CD4-positive, alpha-beta memory T cell (primary cell): Measurements from ENCODE around the gene CCDC63. TPM values are rescaled to one million over a fixed set of nuclear protein-coding genes. Genes with fewer than 3 reads are reported as not detected.

Experiments used
- CTCF ChIA-PET: fragments of 350-600 bp; sonication (Branson Sonifier 250); formaldehyde crosslinking; loops from one replicate; lab custom pipeline; 2021; ENCODE audit warnings: inconsistent platforms; ENCODE audit not compliant: partially characterized antibody; lab: Charles Lee
- POLR2A ChIA-PET: fragments of 350-600 bp; sonication (Branson Sonifier 250); formaldehyde crosslinking; loops from one replicate; lab custom pipeline; 2021; ENCODE audit not compliant: partially characterized antibody; lab: Charles Lee
- DNase-seq, 5 donors: peaks; one replicate each; pipeline versions ENCODE4 v3.0.0 to v3.0.0-alpha.2; 2020 to 2022; ENCODE audit warnings: mixed read lengths in 1 of 5
- H3K27ac ChIP-seq: one replicate; pipeline ENCODE4 v1.7.0; 2013; ENCODE audit warnings: low read depth, low read length
- H3K27me3 ChIP-seq: 2 replicates; pipeline ENCODE4 v1.7.0; 2013; ENCODE audit warnings: mild to moderate bottlenecking, low read length, moderate library complexity; ENCODE audit not compliant: insufficient read depth
- H3K36me3 ChIP-seq: 2 replicates; pipeline ENCODE4 v1.7.0; 2013; ENCODE audit warnings: mild to moderate bottlenecking, low read length, moderate library complexity; ENCODE audit not compliant: insufficient read depth
- H3K4me1 ChIP-seq: 2 replicates; pipeline ENCODE4 v1.7.0; 2013; ENCODE audit warnings: mild to moderate bottlenecking, low read length, moderate library complexity; ENCODE audit not compliant: insufficient read depth
- H3K4me3 ChIP-seq, 2 donors: one replicate each; pipeline ENCODE4 v1.7.0; 2013; ENCODE audit warnings: low read length in 2 of 2, mild to moderate bottlenecking in 1 of 2
- H3K9me3 ChIP-seq, 2 donors: one replicate each; pipeline ENCODE4 v1.7.0; 2013; ENCODE audit warnings: low read length in 2 of 2, control low read depth in 1 of 2; ENCODE audit not compliant: control insufficient read depth in 1 of 2
- H3K27ac Mint-ChIP-seq, 7 donors: one replicate each; pipeline ENCODE4 v1.8.0; 2020 to 2021; ENCODE audit warnings: mixed read lengths in 7 of 7, mild to moderate bottlenecking in 6 of 7, inconsistent platforms in 3 of 7, moderate library complexity in 3 of 7
- H3K27me3 Mint-ChIP-seq, 2 donors: one replicate each; pipeline ENCODE4 v1.8.0; 2020 to 2021; ENCODE audit warnings: mixed read lengths in 2 of 2
- H3K36me3 Mint-ChIP-seq, 2 donors: one replicate each; pipeline ENCODE4 v1.8.0; 2020 to 2021; ENCODE audit warnings: mixed read lengths in 2 of 2, inconsistent platforms in 1 of 2, mild to moderate bottlenecking in 1 of 2
- H3K4me1 Mint-ChIP-seq, 4 donors: one replicate each; pipeline ENCODE4 v1.8.0; 2020 to 2021; ENCODE audit warnings: mixed read lengths in 4 of 4, mild to moderate bottlenecking in 1 of 4
- H3K4me3 Mint-ChIP-seq, 8 donors: one replicate each; pipeline ENCODE4 v1.8.0; 2020 to 2021; ENCODE audit warnings: mixed read lengths in 8 of 8, mild to moderate bottlenecking in 7 of 8, moderate library complexity in 6 of 8, inconsistent platforms in 3 of 8
- H3K9me3 Mint-ChIP-seq, 8 donors: one replicate each; pipeline ENCODE4 v1.8.0; 2020 to 2021; ENCODE audit warnings: mixed read lengths in 8 of 8, mild to moderate bottlenecking in 5 of 8, inconsistent platforms in 3 of 8, moderate library complexity in 1 of 8
- intact Hi-C: fragments of 100-400 bp; cut with micrococcal nuclease; formaldehyde crosslinking; loops from one replicate; pipeline ENCODE4 v1.15.1; 2023
- polyA plus RNA-seq, 2 donors: library from polyadenylated mRNA; unstranded; fragments of 300-500 nt; fragmentation: Illumina TruSeq; gene quantifications; one replicate each; pipeline ENCODE4 v1.2.3, GENCODE V29; 2021
- total RNA-seq, 2 experiments: library from RNA; stranded (reverse); gene quantifications; one replicate each; pipeline ENCODE4 v1.2.3, GENCODE V29; 2021

The CCDC63 gene
- total and polyA plus RNA-seq, 4 experiments from 2014 or later, result not detected

DNA sequence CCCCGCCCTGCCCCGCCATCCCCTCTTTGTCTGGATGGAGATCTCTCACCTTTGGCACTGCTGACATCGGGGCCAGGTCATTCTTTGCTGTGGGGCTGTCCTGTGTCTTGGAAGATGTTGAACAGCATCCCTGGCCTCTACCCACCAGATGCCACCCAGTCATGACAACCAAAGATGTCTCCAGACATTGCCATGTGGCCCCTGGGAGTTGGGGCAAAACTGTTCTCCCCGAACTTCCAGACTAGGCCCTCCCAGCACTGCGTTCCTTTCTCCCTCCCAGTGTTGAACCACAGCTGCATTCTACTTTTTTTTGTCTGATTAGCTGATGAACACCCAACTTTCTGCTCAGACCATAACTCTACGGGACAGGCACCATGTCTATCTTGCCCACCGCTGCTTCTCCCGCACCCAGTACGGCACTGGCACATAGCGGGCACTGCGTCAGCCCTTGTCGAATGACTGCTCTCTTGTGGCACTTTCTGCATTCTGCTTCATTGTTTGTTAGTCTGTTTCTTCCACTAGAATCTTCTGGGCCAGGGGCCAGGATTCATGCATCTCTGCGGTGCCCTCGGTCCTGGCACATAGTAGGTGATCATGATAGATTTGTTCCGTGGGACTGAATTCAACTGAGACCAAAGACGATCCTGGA, 86.7 kb downstream of the CCDC63 start:
- Mint-ChIP-seq H3K4me3 (no peak overlapping the region), H3K9me3 (no peaks in the 10 kb centered on the region), H3K27ac (no peak overlapping the region), H3K36me3 (no peaks in the 10 kb centered on the region), H3K27me3 (peaks cover 10 to 12% of the 10 kb centered on the region in 2 donors), H3K4me1 (peaks cover 0 to 8% (median 3%) of the 10 kb centered on the region in 4 donors)
- intact Hi-C loops, result no loop called here
- Histone ChIP-seq H3K9me3 (no peaks in the 10 kb centered on the region), H3K4me3 (no peak overlapping the region), H3K27me3 (peaks cover 3% of the 10 kb centered on the region), H3K4me1 (peaks cover 7% of the 10 kb centered on the region), H3K36me3 (no peaks in the 10 kb centered on the region), H3K27ac (no peak overlapping the region)
- ChIA-PET POLR2A (no interaction called here), CTCF (interaction anchor here (0.6 kb wide), 1 partner anchor 35 kb away, joined by 3 read pairs; no protein-coding TSS in a partner anchor)
- DNase-seq, result no peak

DNA sequence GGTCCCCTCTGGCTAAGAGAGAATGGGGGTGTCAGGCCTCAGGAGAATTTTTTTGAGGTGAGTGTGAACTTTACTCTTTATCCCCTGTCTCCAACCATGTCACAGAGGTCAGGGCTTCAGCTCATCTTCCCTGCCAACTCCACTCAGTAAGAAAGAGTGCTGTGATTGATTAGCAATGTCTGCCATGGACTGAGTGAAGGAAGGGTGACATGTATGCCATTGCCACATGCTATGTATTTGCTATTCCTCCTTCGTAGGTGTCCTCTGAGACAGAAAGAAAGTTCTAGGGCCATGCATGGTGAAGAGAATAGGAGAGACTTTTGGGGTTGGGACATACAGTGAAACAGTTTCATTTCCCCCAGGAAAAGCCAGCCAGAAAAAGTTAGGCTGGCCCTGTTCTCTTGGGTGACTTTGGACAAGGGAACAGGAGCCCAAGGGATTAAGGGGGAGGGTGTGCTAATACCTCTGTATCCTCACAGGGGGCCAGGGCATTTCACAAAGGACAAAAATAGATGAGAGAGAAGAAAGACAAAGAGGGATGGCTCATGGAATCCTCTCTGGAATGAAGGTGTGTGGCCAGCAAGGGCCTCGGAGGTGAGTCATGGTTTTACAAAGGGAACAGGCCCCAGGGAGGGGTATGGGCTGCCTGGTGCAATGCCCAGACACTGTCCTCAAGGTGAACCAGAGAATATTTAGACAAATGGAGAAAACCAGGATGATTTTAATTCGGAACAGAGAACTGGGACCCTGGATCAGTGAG, 87.5 kb downstream of the CCDC63 start:
- Mint-ChIP-seq H3K4me3 (no peak overlapping the region), H3K27me3 (peaks cover 10 to 12% of the 10 kb centered on the region in 2 donors), H3K9me3 (no peaks in the 10 kb centered on the region), H3K4me1 (peaks cover 0 to 8% (median 3%) of the 10 kb centered on the region in 4 donors), H3K36me3 (no peaks in the 10 kb centered on the region), H3K27ac (no peak overlapping the region)
- no peaks in the 10 kb centered on the region for H3K9me3 ChIP-seq
- ChIA-PET POLR2A (no interaction called here), CTCF (no interaction called here)
- no peak overlapping the region for H3K4me3 ChIP-seq
- DNase-seq, result no peak
- H3K27me3 ChIP-seq, result peaks cover 3% of the 10 kb centered on the region
- H3K4me1 ChIP-seq, result peaks cover 7% of the 10 kb centered on the region
- intact Hi-C loops, result no loop called here
- H3K36me3 ChIP-seq, result no peaks in the 10 kb centered on the region
- no peak overlapping the region for H3K27ac ChIP-seq

DNA sequence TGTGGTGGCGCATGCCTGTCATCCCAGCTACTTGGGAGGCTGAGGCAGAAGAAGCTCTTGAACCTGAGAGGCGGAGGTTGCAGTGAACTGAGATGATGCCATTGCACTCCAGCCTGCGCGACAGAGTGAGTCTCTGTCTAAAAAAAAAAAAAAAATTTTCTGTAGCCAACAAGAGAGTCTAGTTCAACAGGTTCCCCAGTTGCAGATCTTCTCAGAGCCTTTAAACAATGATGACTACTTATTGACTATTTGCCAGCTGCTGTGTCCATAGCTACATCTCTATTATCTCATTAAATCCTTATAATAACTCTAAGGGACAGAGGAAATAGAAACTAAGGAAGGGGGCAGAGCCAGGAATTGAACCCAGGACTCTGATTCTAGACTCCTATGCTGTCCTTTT, 88.8 kb downstream of the CCDC63 start:
- Mint-ChIP-seq H3K4me1 (peaks cover 0 to 8% (median 3%) of the 10 kb centered on the region in 4 donors), H3K27ac (no peak overlapping the region), H3K27me3 (peaks cover 10 to 12% of the 10 kb centered on the region in 2 donors), H3K9me3 (no peaks in the 10 kb centered on the region), H3K36me3 (no peaks in the 10 kb centered on the region), H3K4me3 (no peak overlapping the region)
- Histone ChIP-seq H3K9me3 (no peaks in the 10 kb centered on the region), H3K27me3 (peaks cover 3% of the 10 kb centered on the region), H3K4me1 (peaks cover 7% of the 10 kb centered on the region), H3K4me3 (no peak overlapping the region), H3K36me3 (no peaks in the 10 kb centered on the region), H3K27ac (no peak overlapping the region)
- no peak for DNase-seq
- intact Hi-C loops, result loop anchor here (5.0 kb wide), 1 partner anchor 237 kb away; no protein-coding TSS in a partner anchor
- CTCF ChIA-PET, result interaction anchor here (1.4 kb wide), 1 partner anchor 337 kb away, joined by 3 read pairs; no protein-coding TSS in a partner anchor
- POLR2A ChIA-PET, result no interaction called here

DNA sequence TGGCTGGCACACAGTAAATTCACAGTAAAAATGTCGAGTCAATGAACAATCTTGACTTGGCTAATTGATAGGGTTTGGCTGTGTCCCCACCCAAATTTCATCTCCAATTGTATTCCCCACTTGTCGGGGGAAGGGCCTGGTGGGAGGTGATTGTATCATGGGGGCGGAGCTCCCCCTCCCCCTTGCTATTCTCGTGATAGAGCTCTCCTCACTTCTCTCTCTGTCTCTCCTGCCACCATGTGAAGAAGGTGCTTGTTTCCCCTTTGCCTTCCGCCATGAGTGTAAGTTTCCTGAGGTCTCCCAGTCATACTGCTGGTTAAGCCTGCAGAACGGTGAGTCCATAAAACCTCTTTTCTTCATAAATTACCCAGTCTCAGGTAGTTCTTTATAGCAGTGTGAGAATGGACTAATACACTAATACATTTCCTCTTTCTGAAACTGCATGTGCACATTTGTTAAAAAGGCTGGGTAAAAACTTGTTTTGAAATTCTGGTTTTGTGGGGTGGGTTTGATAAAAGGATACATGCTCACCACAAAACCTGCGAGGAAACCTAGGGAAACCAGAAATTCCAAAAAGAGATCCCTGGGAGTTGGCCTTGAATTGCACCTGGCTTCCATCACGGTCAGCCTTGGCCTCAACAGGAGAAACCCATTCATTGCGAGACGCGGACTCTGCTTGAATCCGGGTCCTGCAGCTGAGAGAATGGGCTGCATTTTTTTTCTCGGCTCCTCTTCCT, 89.7 kb downstream of the CCDC63 start:
- Mint-ChIP-seq H3K4me3 (peak overlapping the region in 1 of 8 donors; percentile 70), H3K9me3 (no peaks in the 10 kb centered on the region), H3K27me3 (peaks cover 10 to 12% of the 10 kb centered on the region in 2 donors), H3K36me3 (no peaks in the 10 kb centered on the region), H3K27ac (no peak overlapping the region), H3K4me1 (peaks cover 0 to 8% (median 3%) of the 10 kb centered on the region in 4 donors)
- Histone ChIP-seq H3K27me3 (peaks cover 3% of the 10 kb centered on the region), H3K4me3 (no peak overlapping the region), H3K4me1 (peaks cover 7% of the 10 kb centered on the region), H3K36me3 (no peaks in the 10 kb centered on the region), H3K9me3 (no peaks in the 10 kb centered on the region), H3K27ac (no peak overlapping the region)
- POLR2A ChIA-PET, result no interaction called here
- no peak for DNase-seq
- intact Hi-C loops, result loop anchor here (1.0 to 5.0 kb wide), 2 partner anchors 236 to 363 kb away; no protein-coding TSS in a partner anchor
- CTCF ChIA-PET, result interaction anchor here (1.0 to 1.8 kb wide), 6 partner anchors 8 to 378 kb away, joined by 3 to 8 read pairs (median 3); no protein-coding TSS in a partner anchor

DNA sequence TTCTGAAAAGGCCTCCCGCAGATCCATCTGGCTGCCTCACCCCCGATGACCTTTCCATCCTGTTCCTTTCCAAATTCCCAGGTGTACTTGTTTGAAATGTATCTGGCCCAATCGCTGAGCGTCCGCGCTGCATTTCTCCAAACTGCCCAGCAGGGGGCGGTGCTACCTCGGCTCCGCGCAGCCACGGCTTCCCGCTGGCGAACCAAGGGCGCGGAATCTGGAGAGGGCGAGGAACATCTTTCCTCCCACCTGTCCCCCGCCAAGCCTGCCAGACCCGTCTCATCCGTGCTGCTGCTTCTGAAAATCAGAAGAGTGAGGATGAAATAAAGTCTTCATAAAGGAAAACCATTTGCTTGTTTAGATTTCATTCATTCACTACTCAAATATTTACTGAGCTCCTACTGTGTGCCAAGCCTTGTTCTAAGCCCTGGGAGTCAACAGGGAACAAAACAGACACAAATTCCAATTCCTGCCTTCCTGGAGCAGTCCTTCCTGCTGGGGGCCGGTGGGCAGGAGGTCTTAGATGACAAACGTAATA, 90.4 kb downstream of the CCDC63 start:
- H3K4me1 ChIP-seq, result peaks cover 7% of the 10 kb centered on the region
- intact Hi-C loops, result loop anchor here (1.0 to 5.0 kb wide), 2 partner anchors 235 to 362 kb away; no protein-coding TSS in a partner anchor
- H3K27me3 ChIP-seq, result peaks cover 3% of the 10 kb centered on the region
- Mint-ChIP-seq H3K36me3 (no peaks in the 10 kb centered on the region), H3K4me3 (peak overlapping the region in 4 of 8 donors; percentile 12 to 70 (median 52)), H3K9me3 (no peaks in the 10 kb centered on the region), H3K27ac (peak overlapping the region in 1 of 7 donors; percentile 13), H3K27me3 (peaks cover 9 to 12% of the 10 kb centered on the region in 2 donors), H3K4me1 (peaks cover 0 to 8% (median 3%) of the 10 kb centered on the region in 4 donors)
- peak in 4 of 5 donors; percentile 38 to 44 (median 42) for DNase-seq
- H3K36me3 ChIP-seq, result no peaks in the 10 kb centered on the region
- POLR2A ChIA-PET, result no interaction called here
- H3K9me3 ChIP-seq, result no peaks in the 10 kb centered on the region
- no peak overlapping the region for H3K27ac ChIP-seq
- CTCF ChIA-PET, result interaction anchor here (1.0 to 1.8 kb wide), 12 partner anchors 9 to 378 kb away, joined by 3 to 12 read pairs (median 3); no protein-coding TSS in a partner anchor
- no peak overlapping the region for H3K4me3 ChIP-seq

DNA sequence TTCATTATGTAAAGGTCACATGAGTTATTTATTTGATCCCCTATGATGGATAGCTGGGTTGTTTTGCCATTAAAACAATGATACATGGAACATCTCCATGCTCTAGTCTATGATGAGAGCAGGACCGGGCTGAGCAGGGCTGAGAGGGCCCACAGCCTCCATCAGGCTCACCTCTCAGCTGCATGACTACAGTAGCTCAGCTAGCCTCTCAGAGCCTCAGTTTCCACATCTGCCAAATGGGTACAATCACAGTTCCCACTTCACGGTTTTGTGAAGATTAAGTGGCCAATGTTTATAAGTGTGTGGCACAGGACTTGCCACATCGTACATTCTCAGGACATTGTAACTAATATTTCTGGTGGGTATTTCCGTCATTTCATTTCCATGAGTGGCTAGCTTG, 93.5 kb downstream of the CCDC63 start:
- Mint-ChIP-seq H3K27me3 (peaks cover 8 to 18% of the 10 kb centered on the region in 2 donors), H3K9me3 (peaks cover 0 to 7% (median 0%) of the 10 kb centered on the region in 8 donors), H3K4me3 (no peak overlapping the region), H3K36me3 (no peaks in the 10 kb centered on the region), H3K27ac (no peak overlapping the region), H3K4me1 (peaks cover 0 to 7% (median 3%) of the 10 kb centered on the region in 4 donors)
- no peaks in the 10 kb centered on the region for H3K9me3 ChIP-seq
- H3K27me3 ChIP-seq, result peaks cover 3% of the 10 kb centered on the region
- CTCF ChIA-PET, result interaction anchor here (1.1 to 1.3 kb wide), 3 partner anchors 358 to 376 kb away, joined by 3 to 4 read pairs (median 3); no protein-coding TSS in a partner anchor
- H3K27ac ChIP-seq, result no peak overlapping the region
- H3K36me3 ChIP-seq, result no peaks in the 10 kb centered on the region
- no peak overlapping the region for H3K4me3 ChIP-seq
- intact Hi-C loops, result no loop called here
- H3K4me1 ChIP-seq, result peaks cover 7% of the 10 kb centered on the region
- POLR2A ChIA-PET, result no interaction called here
- no peak for DNase-seq
